Peyer's patch (tissue), 4 donors: ENCODE results near the gene BMF.
"Not testable (repeated sequence)": the region's sequence is repeated elsewhere in the genome, so short reads cannot be mapped to it uniquely, and the experiment has no call there.

Source experiments
- POLR2A ChIP-seq, 2 donors: fragments of 450-650 bp; IDR thresholded peaks; one replicate each; pipeline ENCODE4 v1.5.1; 2017; ENCODE audit warnings: antibody characterized with exemption in 2 of 2, mild to moderate bottlenecking in 2 of 2, moderate library complexity in 2 of 2
- TF ChIP-seq, protein P1 (sequence below), 6 experiments: fragments of 450-650 bp in 4 of 6; fragments of 200-600 bp in 2 of 6; sonication (generic) in 1 of 6; IDR thresholded peaks; one replicate each; pipeline ENCODE4 v1.5.1; 2017 to 2019; ENCODE audit warnings: antibody characterized with exemption in 6 of 6, mild to moderate bottlenecking in 3 of 6, moderate library complexity in 1 of 6

DNA sequence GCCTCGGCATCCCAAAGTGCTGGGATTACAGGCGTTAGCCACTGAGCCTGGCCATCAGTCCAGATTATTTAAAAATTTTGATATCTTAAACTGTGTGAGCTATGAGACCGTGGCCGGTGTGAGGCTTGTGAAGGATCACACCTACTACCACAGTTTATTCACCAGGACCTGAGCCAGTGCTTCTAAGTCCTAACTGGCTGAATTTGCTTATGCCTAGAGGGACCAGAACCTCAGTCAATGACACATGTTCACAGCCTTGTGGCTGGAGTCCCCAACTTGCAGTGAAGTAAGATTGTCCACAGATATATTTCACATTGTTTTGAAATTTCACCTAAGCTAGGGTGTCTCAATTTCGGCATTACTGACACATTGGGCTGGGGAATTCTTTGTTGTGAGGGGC, 15.2 kb upstream of the BMF start:
- TF ChIP-seq, protein P1, sequence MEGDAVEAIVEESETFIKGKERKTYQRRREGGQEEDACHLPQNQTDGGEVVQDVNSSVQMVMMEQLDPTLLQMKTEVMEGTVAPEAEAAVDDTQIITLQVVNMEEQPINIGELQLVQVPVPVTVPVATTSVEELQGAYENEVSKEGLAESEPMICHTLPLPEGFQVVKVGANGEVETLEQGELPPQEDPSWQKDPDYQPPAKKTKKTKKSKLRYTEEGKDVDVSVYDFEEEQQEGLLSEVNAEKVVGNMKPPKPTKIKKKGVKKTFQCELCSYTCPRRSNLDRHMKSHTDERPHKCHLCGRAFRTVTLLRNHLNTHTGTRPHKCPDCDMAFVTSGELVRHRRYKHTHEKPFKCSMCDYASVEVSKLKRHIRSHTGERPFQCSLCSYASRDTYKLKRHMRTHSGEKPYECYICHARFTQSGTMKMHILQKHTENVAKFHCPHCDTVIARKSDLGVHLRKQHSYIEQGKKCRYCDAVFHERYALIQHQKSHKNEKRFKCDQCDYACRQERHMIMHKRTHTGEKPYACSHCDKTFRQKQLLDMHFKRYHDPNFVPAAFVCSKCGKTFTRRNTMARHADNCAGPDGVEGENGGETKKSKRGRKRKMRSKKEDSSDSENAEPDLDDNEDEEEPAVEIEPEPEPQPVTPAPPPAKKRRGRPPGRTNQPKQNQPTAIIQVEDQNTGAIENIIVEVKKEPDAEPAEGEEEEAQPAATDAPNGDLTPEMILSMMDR (IDR thresholded peaks at IDR 0.05) = not testable (repeated sequence)
- TF ChIP-seq POLR2A (IDR thresholded peaks at IDR 0.05) = not testable (repeated sequence)
